Measurements from ENCODE around the gene LAD1. TPM values are rescaled to one million over a fixed set of nuclear protein-coding genes. Genes with fewer than 3 reads are reported as not detected.
A peak's percentile ranks its signal among the peaks of the same experiment; 100 is the strongest.

LAD1 gene
- total and polyA plus RNA-seq, 10 donors: 0.64 to 4.0 (median 1.8) TPM; not detected in 3

DNA sequence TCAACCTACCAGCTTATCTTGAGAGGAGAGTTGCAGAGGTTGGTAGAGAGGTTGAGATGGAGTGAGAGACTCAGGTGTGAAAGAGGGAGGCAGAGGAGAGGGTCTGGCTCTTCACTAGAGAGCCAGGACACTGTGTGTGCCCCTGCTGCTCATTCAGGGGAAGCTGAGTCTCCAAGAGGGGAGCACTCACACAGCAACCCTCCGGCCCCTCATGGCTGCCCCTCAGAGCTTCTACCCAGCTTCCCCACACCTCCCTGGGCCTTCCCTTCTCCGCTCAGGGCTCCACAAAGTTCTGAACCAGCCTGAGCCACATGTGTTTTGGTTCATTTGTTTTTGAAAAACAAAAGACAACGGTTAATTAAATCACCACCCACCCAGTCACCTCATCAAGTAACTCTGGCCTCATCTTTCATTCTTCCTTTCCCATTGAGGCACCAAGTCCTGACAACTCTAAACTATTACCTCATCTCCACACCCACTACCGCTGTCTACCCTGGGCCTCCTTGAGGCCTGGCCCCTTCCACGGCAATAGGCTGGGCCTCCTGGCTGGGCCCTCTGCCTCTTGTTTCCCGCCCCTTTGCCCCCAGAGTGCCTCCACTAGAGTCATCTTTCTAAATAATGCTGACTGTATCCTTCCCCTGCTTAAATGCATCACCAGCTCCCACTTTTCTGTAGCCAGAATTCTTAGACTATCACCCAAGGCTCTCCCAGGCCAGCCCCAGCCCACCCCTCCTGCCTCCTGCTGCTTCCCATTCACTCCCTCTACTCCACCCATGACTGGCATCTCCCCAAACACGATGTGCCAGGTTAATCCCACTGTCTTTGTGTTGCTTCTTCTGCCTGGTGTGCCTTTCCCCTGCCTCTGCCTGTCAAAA lies 54.7 kb downstream of the LAD1 start:
- Histone ChIP-seq H3K4me1 (no peaks in the 10 kb centered on the region), H3K27me3 (replicated peaks in 1 of 7) (peaks cover 0 to 22% (median 4%) of the 10 kb centered on the region in 7 donors), H3K27ac (no peak overlapping the region), H3K36me3 (no peaks in the 10 kb centered on the region), H3K9me3 (peaks cover 0 to 12% (median 0%) of the 10 kb centered on the region in 8 donors), H3K4me3 (no peak overlapping the region)
- peak; percentile 38 for DNase-seq
- intact Hi-C loops (cut with DNase I; ENCODE audit: low total_unique reads): no loop called here
- no peak for TF ChIP-seq POLR2A (IDR thresholded peaks at IDR 0.05)
- 73 to 85% (median 80%) methylated on average over 7 of the region's 7 CpGs for WGBS, 5 donors

DNA sequence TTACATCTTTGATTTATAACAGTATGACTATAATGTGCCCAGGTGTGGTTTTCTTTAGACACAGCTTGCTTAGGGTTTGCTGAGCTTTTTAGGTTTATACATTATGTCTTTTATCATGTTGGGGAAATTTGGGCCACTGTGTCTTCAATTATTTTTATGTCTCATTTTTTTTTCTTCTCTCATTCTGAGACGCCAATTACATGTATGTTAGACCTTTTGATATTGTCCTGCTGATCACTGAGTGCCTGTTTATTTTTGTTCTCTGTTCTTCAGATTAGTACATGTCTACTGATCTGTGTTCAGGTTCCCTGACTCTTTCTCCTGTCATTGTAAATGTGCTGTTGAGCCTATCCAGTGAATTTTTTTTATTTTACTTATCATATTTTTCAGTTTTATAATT lies 57.7 kb downstream of the LAD1 start:
- TF ChIP-seq, protein P1, sequence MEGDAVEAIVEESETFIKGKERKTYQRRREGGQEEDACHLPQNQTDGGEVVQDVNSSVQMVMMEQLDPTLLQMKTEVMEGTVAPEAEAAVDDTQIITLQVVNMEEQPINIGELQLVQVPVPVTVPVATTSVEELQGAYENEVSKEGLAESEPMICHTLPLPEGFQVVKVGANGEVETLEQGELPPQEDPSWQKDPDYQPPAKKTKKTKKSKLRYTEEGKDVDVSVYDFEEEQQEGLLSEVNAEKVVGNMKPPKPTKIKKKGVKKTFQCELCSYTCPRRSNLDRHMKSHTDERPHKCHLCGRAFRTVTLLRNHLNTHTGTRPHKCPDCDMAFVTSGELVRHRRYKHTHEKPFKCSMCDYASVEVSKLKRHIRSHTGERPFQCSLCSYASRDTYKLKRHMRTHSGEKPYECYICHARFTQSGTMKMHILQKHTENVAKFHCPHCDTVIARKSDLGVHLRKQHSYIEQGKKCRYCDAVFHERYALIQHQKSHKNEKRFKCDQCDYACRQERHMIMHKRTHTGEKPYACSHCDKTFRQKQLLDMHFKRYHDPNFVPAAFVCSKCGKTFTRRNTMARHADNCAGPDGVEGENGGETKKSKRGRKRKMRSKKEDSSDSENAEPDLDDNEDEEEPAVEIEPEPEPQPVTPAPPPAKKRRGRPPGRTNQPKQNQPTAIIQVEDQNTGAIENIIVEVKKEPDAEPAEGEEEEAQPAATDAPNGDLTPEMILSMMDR (IDR thresholded peaks at IDR 0.05 in 8 of 11, conservative IDR thresholded peaks at IDR 0.05 in 3 of 11): no peak
- TF ChIP-seq POLR2A (IDR thresholded peaks at IDR 0.05) (no peak), POLR2AphosphoS5 (IDR thresholded peaks at IDR 0.05) (no peak)
- no peaks in the 10 kb centered on the region for H3K36me3 ChIP-seq
- intact Hi-C loops (cut with DNase I; ENCODE audit: low total_unique reads): no loop called here

DNA sequence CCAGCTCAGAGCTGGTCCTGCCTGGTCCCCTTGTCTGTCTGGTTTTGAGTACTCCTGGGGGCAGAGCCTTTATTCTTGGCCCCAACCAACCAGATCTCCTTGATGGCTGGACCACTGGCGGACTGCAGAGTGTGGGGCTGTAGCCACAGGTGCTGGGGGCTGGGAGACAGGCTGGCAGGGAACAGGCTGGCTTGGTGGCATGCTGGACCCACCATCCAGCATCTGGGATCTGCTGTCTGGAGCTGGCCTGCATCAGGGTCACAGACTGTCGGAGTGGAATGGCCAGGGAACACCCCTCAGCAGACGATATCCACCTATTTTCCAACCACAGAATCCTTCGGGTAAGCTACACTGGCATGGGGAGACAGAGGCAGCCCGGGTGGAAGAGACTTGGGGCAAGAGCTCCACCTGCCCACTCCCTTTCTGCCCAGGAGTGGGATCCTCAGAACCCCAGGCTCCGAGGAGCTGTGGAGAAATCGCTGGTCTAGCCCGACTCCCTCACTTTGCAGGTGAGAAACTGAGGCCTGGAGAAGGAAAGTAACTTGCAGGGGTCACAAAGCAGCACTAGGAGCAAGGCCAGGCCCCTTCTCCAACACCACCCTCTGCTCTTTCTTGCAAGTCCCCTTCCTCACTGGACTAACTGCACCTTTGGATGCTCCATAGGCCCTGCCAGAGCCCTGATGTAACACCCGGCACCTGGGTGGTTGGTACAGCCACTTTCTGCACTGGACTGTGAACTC lies 62.2 kb downstream of the LAD1 start:
- H3K9me3 ChIP-seq: peaks cover 0 to 8% (median 0%) of the 10 kb centered on the region in 8 donors
- peaks cover 0 to 6% (median 0%) of the 10 kb centered on the region in 7 donors for H3K27me3 ChIP-seq (replicated peaks in 1 of 7)
- DNase-seq: peak; percentile 42
- TF ChIP-seq POLR2AphosphoS5 (IDR thresholded peaks at IDR 0.05) (no peak), POLR2A (IDR thresholded peaks at IDR 0.05) (no peak)
- TF ChIP-seq, protein P1 (IDR thresholded peaks at IDR 0.05 in 8 of 11, conservative IDR thresholded peaks at IDR 0.05 in 3 of 11): no peak
- intact Hi-C loops (cut with DNase I; ENCODE audit: low total_unique reads): no loop called here
- WGBS, 5 donors: 83 to 95% (median 87%) methylated on average over 9 of the region's 9 CpGs
- H3K36me3 ChIP-seq: no peaks in the 10 kb centered on the region
- no peak overlapping the region for H3K4me3 ChIP-seq
- H3K27ac ChIP-seq: no peak overlapping the region
- no peaks in the 10 kb centered on the region for H3K4me1 ChIP-seq

More for the DNA sequence above, 57.7 kb downstream of the LAD1 start:
- DNase-seq: no peak
- Histone ChIP-seq H3K27me3 (replicated peaks in 1 of 7) (no peaks in the 10 kb centered on the region), H3K4me1 (no peaks in the 10 kb centered on the region), H3K4me3 (no peak overlapping the region), H3K27ac (no peak overlapping the region), H3K9me3 (peaks cover 0 to 12% (median 0%) of the 10 kb centered on the region in 8 donors)
- WGBS, 5 donors: 78 to 96% (median 88%) methylated on average over 1 of the region's 1 CpG

DNA sequence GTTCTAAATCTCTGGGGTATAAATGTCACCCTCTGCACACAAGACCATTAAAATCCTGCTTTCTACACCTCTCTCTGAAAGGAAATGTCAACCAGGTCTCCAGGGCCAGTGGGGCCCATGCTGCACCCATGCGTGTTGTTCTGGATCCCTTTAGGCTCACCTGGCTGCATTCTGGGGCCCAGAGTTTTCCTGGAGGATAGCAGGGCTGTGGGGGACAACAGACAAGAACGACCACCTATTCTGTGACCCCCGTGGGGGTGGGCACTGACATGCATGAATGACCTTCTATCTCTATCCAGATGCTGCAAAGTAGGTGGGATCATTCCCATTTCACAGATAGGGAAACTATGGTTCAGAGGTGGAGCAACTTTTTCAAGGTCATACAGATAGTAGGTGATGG lies 63.2 kb downstream of the LAD1 start:
- TF ChIP-seq POLR2A (IDR thresholded peaks at IDR 0.05): no peak
- TF ChIP-seq POLR2AphosphoS5 (IDR thresholded peaks at IDR 0.05): no peak
- TF ChIP-seq, protein P1 (IDR thresholded peaks at IDR 0.05 in 8 of 11, conservative IDR thresholded peaks at IDR 0.05 in 3 of 11): no peak
- no peaks in the 10 kb centered on the region for H3K4me1 ChIP-seq
- H3K27ac ChIP-seq: no peak overlapping the region
- H3K9me3 ChIP-seq: no peaks in the 10 kb centered on the region
- intact Hi-C loops (cut with DNase I; ENCODE audit: low total_unique reads): no loop called here
- no peaks in the 10 kb centered on the region for H3K36me3 ChIP-seq
- peaks cover 0 to 6% (median 0%) of the 10 kb centered on the region in 7 donors for H3K27me3 ChIP-seq (replicated peaks in 1 of 7)
- no peak overlapping the region for H3K4me3 ChIP-seq
- WGBS, 5 donors: 67 to 74% (median 69%) methylated on average over 1 to 3 of the region's 3 CpGs
- peak; percentile 28 for DNase-seq
